HepG2 (cell line): ENCODE data around the gene RAN. TPM values are rescaled to one million over a fixed set of nuclear protein-coding genes. Genes with fewer than 3 reads are reported as not detected.

Source experiments
- ARHGAP35 ChIP-seq: sonication (generic); formaldehyde crosslinking; IDR thresholded peaks from 2 replicates; pipeline ENCODE4 v1.9.0; 2022; ENCODE audit warnings: mild to moderate bottlenecking, inconsistent platforms, moderate library complexity, missing genetic modification reagents, borderline replicate concordance
- ETV5 ChIP-seq: IDR thresholded peaks from 2 replicates; pipeline ENCODE4 v1.6.1; 2018; ENCODE audit warnings: missing biosample characterization, missing genetic modification reagents, inconsistent platforms, borderline replicate concordance
- MED13 ChIP-seq: sonication (generic); formaldehyde crosslinking; IDR thresholded peaks from 2 replicates; pipeline ENCODE4 v1.5.0; 2020; ENCODE audit warnings: missing genetic modification reagents
- RBM22 ChIP-seq: fragments of 200-400 bp; formaldehyde crosslinking; optimal IDR thresholded peaks from 2 replicates; pipeline ENCODE3; 2017; ENCODE audit warnings: mild to moderate bottlenecking, low read length, moderate library complexity
- SOX5 ChIP-seq: IDR thresholded peaks from 2 replicates; pipeline ENCODE4 v1.6.1; 2016; ENCODE audit warnings: borderline replicate concordance
- TBX2 ChIP-seq: sonication (generic); formaldehyde crosslinking; IDR thresholded peaks from 2 replicates; pipeline ENCODE4 v1.5.0; 2020; ENCODE audit warnings: missing genetic modification reagents, mild to moderate bottlenecking, borderline replicate concordance
- ZNF121 ChIP-seq: sonication (generic); formaldehyde crosslinking; IDR thresholded peaks from 2 replicates; pipeline ENCODE4 v1.5.0; 2020; ENCODE audit warnings: mild to moderate bottlenecking, missing genetic modification reagents
- ZNF230 ChIP-seq: sonication (generic); formaldehyde crosslinking; IDR thresholded peaks from 2 replicates; pipeline ENCODE4 v1.4.0; 2020; ENCODE audit warnings: mild to moderate bottlenecking, missing genetic modification reagents
- ZNF331 ChIP-seq: sonication (generic); formaldehyde crosslinking; IDR thresholded peaks from 2 replicates; pipeline ENCODE4 v1.4.0; 2020; ENCODE audit warnings: missing genetic modification reagents
- ZNF75D ChIP-seq: sonication (generic); formaldehyde crosslinking; IDR thresholded peaks from 2 replicates; pipeline ENCODE4 v1.8.1; 2023; ENCODE audit warnings: missing genetic modification reagents, mild to moderate bottlenecking, borderline replicate concordance
- polyA plus RNA-seq, 8 experiments: library from polyadenylated mRNA; depleted of rRNA in 3 of 8; stranded (reverse) in 7 of 8; unstranded in 1 of 8; fragments of >200 nt; fragmentation: Illumina TruSeq in 4 of 8; extraction: Trizol in 4 of 8; gene quantifications; 2 replicates each; pipeline versions ENCODE4 v1.2.1 to v1.2.3, GENCODE V29; 2011 to 2016; ENCODE audit warnings: low read depth in 4 of 8, missing spikeins in 1 of 8, mixed read lengths in 1 of 8; ENCODE audit not compliant: insufficient read depth in 1 of 8
- total RNA-seq, 5 experiments: library from RNA; depleted of rRNA; stranded (reverse); fragments of >200 nt; fragmentation: Illumina TruSeq; extraction: Trizol; gene quantifications; 2 replicates each; pipeline ENCODE4 v1.2.3, GENCODE V29; 2016; ENCODE audit warnings: low read depth in 1 of 5
- TF ChIP-seq, protein P1 (sequence below): sonication (generic); formaldehyde crosslinking; IDR thresholded peaks from 2 replicates; pipeline ENCODE4 v1.9.0; 2021; ENCODE audit warnings: missing genetic modification reagents, borderline replicate concordance
- TF ChIP-seq, protein P2 (sequence below): sonication (generic); formaldehyde crosslinking; IDR thresholded peaks from 2 replicates; pipeline ENCODE4 v1.4.0; 2020; ENCODE audit warnings: mild to moderate bottlenecking, missing genetic modification reagents
- TF ChIP-seq, protein P3 (sequence below): IDR thresholded peaks from 2 replicates; pipeline ENCODE4 v1.6.1; 2012; ENCODE audit warnings: inconsistent platforms
- TF ChIP-seq, protein P4 (sequence below): sonication (generic); formaldehyde crosslinking; IDR thresholded peaks from 2 replicates; pipeline ENCODE4 v1.4.0; 2020; ENCODE audit warnings: mild to moderate bottlenecking, missing genetic modification reagents, borderline replicate concordance
- TF ChIP-seq, protein P5 (sequence below): IDR thresholded peaks from 2 replicates; pipeline ENCODE4 v1.6.1; 2016; ENCODE audit warnings: mild to moderate bottlenecking, missing biosample characterization, missing genetic modification reagents

RAN gene
- total and polyA plus RNA-seq, 2 of the 13 experiments (the other 11 are each of a cell fraction or from before 2014, with no cell fraction given), result 1,335 to 1,630 TPM

DNA sequence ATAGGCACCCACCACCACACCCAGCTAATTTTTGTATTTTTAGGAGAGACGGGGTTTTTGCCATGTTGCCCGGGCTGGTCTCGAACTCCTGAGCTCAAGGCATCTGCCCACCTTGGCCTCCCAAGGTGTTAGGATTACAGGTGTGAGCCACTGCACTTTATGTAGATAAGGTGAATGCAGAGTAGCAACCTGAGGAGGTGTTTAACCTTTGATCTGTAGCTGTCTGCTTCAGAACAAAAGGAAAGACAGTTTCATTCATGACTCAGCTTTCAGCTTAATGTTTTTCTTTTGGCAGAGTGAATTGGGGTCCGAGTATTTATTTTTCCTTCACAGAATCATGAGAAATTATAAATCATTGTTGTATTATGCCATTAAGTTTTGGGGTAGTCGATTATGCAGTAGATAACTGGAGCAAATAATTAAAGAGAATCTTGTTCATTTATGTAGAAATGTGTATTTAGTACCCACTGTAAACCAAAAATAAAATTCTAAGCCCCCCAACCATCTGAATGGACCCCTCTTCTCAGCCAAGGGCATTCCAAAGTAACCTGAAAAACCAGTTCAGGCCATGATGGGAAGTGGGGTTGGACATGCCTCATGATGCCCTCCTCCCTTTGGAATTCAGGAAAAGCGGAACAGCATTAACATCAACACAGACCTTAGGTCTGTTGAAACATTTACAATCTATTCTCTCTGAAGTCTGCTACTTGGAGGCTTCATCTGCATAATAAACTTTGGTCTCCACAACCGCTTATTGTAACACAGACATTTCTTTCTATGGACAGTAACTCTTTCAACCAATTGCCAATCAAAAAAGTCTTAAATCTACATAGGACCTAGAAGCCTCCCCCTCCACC, 22.1 kb upstream of the RAN start (continued):
- TF ChIP-seq, protein P1, sequence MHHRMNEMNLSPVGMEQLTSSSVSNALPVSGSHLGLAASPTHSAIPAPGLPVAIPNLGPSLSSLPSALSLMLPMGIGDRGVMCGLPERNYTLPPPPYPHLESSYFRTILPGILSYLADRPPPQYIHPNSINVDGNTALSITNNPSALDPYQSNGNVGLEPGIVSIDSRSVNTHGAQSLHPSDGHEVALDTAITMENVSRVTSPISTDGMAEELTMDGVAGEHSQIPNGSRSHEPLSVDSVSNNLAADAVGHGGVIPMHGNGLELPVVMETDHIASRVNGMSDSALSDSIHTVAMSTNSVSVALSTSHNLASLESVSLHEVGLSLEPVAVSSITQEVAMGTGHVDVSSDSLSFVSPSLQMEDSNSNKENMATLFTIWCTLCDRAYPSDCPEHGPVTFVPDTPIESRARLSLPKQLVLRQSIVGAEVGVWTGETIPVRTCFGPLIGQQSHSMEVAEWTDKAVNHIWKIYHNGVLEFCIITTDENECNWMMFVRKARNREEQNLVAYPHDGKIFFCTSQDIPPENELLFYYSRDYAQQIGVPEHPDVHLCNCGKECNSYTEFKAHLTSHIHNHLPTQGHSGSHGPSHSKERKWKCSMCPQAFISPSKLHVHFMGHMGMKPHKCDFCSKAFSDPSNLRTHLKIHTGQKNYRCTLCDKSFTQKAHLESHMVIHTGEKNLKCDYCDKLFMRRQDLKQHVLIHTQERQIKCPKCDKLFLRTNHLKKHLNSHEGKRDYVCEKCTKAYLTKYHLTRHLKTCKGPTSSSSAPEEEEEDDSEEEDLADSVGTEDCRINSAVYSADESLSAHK (CRISPR knock-in tag), result no peak
- peak; percentile 50; the same call in 1 of the 2 replicates for TF ChIP-seq TBX2
- TF ChIP-seq MED13 (CRISPR knock-in tag), result no peak
- no peak for TF ChIP-seq ZNF230
- no peak for TF ChIP-seq ARHGAP35 (CRISPR knock-in tag)
- peak; percentile 18; the same call in 1 of the 2 replicates for TF ChIP-seq ETV5 (CRISPR knock-in tag)
- TF ChIP-seq ZNF75D, result no peak
- no peak for TF ChIP-seq ZNF121 (CRISPR knock-in tag)
- TF ChIP-seq, protein P2, sequence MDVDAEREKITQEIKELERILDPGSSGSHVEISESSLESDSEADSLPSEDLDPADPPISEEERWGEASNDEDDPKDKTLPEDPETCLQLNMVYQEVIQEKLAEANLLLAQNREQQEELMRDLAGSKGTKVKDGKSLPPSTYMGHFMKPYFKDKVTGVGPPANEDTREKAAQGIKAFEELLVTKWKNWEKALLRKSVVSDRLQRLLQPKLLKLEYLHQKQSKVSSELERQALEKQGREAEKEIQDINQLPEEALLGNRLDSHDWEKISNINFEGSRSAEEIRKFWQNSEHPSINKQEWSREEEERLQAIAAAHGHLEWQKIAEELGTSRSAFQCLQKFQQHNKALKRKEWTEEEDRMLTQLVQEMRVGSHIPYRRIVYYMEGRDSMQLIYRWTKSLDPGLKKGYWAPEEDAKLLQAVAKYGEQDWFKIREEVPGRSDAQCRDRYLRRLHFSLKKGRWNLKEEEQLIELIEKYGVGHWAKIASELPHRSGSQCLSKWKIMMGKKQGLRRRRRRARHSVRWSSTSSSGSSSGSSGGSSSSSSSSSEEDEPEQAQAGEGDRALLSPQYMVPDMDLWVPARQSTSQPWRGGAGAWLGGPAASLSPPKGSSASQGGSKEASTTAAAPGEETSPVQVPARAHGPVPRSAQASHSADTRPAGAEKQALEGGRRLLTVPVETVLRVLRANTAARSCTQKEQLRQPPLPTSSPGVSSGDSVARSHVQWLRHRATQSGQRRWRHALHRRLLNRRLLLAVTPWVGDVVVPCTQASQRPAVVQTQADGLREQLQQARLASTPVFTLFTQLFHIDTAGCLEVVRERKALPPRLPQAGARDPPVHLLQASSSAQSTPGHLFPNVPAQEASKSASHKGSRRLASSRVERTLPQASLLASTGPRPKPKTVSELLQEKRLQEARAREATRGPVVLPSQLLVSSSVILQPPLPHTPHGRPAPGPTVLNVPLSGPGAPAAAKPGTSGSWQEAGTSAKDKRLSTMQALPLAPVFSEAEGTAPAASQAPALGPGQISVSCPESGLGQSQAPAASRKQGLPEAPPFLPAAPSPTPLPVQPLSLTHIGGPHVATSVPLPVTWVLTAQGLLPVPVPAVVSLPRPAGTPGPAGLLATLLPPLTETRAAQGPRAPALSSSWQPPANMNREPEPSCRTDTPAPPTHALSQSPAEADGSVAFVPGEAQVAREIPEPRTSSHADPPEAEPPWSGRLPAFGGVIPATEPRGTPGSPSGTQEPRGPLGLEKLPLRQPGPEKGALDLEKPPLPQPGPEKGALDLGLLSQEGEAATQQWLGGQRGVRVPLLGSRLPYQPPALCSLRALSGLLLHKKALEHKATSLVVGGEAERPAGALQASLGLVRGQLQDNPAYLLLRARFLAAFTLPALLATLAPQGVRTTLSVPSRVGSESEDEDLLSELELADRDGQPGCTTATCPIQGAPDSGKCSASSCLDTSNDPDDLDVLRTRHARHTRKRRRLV (CRISPR knock-in tag), result peak; percentile 96
- no peak for TF ChIP-seq RBM22
- TF ChIP-seq, protein P3, sequence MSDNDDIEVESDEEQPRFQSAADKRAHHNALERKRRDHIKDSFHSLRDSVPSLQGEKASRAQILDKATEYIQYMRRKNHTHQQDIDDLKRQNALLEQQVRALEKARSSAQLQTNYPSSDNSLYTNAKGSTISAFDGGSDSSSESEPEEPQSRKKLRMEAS, result 0 out of 2 replicates have a peak, but pooled peaks have one; percentile 9
- TF ChIP-seq, protein P4, sequence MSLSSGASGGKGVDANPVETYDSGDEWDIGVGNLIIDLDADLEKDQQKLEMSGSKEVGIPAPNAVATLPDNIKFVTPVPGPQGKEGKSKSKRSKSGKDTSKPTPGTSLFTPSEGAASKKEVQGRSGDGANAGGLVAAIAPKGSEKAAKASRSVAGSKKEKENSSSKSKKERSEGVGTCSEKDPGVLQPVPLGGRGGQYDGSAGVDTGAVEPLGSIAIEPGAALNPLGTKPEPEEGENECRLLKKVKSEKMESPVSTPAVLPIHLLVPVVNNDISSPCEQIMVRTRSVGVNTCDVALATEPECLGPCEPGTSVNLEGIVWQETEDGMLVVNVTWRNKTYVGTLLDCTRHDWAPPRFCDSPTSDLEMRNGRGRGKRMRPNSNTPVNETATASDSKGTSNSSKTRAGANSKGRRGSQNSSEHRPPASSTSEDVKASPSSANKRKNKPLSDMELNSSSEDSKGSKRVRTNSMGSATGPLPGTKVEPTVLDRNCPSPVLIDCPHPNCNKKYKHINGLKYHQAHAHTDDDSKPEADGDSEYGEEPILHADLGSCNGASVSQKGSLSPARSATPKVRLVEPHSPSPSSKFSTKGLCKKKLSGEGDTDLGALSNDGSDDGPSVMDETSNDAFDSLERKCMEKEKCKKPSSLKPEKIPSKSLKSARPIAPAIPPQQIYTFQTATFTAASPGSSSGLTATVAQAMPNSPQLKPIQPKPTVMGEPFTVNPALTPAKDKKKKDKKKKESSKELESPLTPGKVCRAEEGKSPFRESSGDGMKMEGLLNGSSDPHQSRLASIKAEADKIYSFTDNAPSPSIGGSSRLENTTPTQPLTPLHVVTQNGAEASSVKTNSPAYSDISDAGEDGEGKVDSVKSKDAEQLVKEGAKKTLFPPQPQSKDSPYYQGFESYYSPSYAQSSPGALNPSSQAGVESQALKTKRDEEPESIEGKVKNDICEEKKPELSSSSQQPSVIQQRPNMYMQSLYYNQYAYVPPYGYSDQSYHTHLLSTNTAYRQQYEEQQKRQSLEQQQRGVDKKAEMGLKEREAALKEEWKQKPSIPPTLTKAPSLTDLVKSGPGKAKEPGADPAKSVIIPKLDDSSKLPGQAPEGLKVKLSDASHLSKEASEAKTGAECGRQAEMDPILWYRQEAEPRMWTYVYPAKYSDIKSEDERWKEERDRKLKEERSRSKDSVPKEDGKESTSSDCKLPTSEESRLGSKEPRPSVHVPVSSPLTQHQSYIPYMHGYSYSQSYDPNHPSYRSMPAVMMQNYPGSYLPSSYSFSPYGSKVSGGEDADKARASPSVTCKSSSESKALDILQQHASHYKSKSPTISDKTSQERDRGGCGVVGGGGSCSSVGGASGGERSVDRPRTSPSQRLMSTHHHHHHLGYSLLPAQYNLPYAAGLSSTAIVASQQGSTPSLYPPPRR (CRISPR knock-in tag), result no peak
- TF ChIP-seq SOX5, result peak; percentile 52; the same call in 1 of the 2 replicates
- TF ChIP-seq, protein P5, sequence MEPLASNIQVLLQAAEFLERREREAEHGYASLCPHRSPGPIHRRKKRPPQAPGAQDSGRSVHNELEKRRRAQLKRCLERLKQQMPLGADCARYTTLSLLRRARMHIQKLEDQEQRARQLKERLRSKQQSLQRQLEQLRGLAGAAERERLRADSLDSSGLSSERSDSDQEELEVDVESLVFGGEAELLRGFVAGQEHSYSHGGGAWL, result no peak
- TF ChIP-seq ZNF331, result 0 out of 2 replicates have a peak, but pooled peaks have one; percentile 47
